GM19455 (cell line): ENCODE measurements around the gene SULT1E1.

ENCODE experiments used
- ATAC-seq: cut with Tn5 transposase; IDR thresholded peaks from one replicate; pipeline ENCODE4 v1.9.1; 2021; ENCODE audit not compliant: unreplicated experiment

Gene SULT1E1, protein sequence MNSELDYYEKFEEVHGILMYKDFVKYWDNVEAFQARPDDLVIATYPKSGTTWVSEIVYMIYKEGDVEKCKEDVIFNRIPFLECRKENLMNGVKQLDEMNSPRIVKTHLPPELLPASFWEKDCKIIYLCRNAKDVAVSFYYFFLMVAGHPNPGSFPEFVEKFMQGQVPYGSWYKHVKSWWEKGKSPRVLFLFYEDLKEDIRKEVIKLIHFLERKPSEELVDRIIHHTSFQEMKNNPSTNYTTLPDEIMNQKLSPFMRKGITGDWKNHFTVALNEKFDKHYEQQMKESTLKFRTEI

DNA sequence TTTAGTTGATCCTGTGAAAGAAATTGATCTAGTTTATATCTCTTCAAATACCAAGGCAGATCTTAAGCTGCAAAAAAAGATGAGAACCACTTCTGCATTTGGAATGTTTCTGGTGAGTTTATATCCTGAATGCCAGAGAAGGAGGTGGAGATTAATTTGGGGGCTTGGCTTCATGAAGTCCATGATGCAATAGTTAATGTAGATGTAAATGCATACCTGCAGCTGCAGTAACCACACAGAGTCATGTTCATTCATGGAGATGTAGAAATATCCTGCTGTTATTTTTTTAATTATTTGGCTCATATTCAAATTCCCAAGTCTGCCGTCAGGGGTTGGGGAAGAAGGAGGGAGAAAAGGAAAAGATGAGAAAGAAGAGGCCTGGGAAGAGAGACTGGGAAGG, at the start of gene SULT1E1:
SULT1E1 (minus strand) TSS at position 94 of the 400 bp plus-strand sequence. CDS start 2,501 bp downstream, outside the sequence.
- ATAC-seq: no peak

DNA sequence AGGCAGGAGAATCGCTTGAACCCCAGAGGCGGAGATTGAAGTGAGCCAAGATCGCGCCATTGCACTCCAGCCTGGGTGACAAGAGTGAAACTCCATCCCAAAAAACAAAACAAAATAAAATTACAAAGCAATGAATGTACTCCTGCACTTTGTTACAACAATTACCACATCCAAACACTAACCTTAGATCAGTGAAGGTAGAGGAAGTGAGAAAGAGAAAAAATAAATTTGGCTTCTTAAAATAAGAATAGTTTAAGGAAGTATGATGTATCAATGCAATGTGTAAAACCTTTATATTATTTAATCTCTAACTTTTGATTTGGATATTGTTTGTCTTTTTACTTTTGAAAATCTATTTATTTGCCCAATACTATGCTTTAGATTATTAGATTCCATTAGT, 49.2 kb upstream of the SULT1E1 start:
- ATAC-seq: no peak

DNA sequence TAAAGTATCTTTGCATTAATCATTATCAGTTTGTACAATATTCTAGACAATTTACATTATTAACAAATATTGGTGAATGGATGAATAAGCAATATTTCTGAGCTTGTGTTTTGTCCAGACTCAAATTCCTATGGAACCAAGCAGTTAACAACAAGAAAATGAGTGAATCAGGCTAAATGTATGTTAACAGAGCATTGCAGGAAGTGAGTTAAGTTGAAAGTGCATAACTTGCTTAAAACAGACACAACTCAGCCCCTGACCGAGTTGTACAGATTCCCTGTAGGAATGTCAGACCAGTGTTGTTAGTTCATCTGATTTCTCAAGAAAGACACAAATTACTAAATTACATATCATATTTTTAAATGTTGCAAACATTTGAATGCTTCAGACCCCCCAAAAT, 47.2 kb upstream of the SULT1E1 start:
- no peak for ATAC-seq

DNA sequence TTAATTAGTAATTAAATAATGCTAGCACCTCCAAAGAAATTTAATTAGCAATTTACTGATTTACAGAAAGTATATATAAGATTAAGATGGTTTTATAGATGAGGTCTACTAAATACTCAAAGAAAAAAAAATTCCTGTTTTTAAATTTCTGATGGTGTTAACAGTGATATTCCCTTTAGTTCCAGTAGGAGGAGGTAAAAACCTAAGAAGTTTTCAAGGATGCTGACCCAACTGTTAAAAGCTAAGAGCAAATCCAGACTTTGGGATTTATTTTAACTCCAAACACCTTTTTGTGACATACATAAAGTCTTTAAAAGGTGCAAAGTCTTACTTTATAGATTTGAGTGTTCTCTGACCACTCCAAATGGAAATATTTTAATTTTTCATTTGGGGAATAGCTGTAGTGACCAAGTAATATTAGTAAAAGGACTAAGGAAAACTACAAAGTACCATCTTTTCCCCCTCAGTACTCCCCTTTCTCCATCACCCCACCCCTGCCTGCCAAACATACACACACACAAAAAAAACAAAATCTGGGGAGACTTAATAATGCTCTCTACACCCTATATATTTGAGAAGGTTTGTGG, 36.7 kb upstream of the SULT1E1 start:
- no peak for ATAC-seq

DNA sequence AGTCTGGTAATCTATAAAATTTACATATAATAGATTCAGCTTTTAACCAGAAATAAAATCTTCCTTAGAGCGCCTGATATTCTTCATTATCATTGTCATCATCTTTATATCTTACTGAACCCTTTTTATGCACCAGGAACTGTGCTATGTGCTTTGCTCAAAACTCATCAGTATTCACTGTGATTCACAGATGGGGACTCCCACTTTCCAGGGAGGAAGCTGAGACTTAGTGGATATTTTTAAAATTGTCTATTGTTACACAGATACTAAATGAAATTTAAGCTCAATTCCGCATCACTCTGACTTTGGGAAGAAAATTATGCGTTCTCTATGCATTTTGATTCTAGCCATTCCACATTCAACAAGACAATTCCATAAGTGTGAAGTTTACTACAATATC, 34.8 kb upstream of the SULT1E1 start:
- no peak for ATAC-seq

DNA sequence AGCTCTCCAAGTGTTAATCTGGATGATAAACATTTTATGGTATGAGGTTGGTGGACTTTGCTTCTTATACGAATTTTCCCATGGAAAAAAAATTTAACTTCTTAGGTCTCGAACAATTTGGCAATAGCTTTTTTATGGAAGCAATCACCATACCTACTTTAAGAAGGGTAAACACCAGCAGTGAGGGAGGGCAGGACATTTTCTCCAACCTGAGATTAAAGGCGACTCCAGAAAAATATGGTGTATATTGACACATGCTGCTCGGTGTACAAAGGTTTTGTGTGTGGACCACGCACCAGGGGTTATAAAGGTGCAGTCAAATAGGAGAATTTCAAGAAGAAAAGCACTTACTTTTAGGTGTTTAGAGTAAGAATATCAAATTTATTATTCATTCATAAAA, 34.2 kb upstream of the SULT1E1 start:
- no peak for ATAC-seq

DNA sequence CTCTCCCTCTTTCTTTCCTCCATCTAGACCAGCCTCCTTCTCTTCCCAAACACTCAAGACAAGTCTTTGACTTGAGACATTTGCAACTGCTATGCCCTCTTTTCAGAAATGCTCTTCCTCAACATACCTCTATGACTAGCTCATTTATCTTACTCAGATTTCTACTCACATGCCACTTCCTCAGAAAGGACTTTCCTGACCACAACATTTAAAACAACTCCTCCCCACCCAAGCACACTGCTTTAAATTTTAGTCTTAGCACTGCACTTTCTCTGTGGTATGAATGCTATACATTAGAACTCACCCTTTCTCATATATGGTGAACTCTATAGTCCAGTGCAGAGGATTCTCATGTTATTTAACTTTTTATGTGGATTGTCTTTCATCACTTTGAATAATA, 28.4 kb upstream of the SULT1E1 start:
- no peak for ATAC-seq

DNA sequence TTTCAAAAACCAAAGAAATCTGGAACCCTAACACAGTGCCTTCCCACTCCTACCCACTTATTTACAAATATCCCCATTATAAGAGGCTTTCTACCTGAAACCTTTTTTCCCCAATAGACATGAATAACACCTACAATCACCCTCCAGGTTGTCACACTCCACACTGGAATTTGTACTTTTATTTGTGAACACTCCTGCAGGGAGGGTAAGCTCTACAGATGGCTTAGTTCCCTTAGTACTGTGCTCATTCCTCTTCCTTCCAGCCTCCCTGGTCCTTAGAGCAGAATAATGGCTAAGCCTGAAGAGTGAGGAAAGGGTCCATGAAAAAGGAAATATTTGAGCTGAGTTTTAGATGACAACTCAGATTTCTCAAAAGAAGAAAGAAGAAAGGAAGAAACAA, 22.2 kb upstream of the SULT1E1 start:
- no peak for ATAC-seq

DNA sequence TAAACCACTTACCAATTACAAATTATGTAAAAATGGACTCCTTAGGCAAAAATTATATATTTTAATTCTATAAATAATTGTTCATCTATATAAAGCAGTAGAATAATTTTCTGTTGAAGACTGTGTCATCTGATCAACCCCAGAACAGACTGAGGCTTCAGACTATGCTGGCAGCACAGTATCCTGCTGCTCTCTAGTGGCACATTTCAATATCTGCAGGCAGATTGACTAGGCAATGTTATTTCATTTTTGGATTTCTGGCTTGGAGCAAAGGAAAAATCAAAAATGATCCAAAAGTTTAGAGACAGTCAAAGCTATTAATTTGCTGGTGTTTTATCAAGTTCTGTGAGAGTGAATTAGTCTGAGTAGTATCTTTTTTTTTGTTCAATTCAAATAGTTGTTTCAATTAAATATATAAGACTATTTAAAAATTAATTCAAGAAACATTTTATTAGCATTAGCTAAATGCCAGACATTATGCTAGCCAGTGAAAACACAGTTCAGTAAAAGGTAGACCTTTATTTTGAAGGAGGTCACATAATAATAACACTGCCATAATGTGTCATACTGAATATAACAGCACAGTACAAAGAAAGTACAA, 21.3 kb upstream of the SULT1E1 start:
- ATAC-seq: peak; percentile 85

DNA sequence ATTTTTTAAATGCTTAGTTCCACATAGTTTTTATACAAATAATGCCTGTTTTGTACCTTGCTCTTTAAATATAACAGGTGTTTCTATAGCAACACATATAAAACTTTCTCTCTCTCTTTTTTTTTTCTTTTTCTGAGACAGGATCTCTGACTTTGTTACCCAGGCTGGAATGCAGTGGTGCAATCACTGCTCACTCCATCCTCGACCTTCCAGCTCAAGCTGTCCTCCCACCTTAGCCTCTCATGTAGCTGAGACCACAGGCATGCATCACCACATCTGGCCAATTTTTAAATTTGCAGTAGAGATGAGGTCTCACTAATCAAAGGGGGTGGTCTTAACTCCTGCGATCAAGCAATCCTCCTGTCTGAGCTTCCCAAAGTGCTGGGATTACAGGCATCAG, 18.3 kb upstream of the SULT1E1 start:
- no peak for ATAC-seq

DNA sequence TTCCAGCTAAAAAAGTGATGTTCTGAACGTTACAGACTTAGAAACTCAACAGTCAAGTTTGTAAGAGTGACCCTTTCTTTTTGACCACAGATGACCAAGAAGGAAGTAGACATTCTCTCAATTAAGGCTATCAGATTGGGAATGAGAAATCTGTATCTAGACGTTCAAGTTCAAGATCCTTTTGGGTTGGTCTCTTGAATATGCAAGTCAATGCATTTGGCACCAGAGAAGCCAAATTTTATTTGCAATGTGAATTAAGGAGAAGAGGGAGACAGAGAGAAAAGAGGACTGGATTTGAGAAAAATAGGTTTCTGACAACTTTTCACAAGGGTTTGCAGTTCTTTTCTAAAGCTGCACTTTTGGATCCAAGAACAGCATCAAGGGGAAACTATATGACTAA, 17.5 kb upstream of the SULT1E1 start:
- ATAC-seq: no peak

DNA sequence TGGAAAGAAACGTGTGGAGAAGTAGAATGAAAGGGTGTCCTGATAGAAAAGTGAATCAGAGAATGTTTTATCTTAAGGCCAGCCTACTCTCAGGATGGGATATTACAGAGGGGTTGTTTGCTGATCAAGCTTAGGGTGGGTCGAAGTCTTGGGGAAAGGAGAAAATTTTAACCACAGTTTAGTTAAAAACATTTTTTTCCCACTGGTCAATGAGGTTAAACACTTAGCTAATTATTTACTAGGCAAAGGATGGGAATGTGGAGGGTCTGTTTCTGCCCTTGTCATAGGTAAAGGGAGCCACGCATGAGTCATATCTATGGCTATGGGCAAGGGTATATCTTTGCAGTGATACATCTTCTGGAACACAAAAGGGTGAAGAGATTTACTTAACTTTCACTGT, 16.1 kb upstream of the SULT1E1 start:
- ATAC-seq: no peak

DNA sequence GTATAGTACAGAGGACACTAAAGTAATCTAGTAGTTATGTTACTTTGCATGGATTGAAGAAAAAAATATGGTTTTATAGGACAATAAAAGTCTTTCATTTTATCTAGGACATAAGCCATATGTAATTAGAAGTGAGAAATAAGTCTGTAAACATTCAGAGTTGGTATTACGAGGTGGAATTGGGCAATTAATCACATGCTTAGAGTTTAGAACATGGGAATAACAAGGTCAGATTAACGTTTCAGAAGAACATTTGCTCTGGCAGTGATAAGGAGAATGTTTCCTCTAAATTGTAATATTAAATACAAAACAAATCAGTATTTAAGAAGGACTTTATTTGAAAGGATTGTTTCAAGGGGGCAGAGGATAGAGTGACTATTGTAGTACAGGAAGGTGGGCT, 15.6 kb upstream of the SULT1E1 start:
- no peak for ATAC-seq

DNA sequence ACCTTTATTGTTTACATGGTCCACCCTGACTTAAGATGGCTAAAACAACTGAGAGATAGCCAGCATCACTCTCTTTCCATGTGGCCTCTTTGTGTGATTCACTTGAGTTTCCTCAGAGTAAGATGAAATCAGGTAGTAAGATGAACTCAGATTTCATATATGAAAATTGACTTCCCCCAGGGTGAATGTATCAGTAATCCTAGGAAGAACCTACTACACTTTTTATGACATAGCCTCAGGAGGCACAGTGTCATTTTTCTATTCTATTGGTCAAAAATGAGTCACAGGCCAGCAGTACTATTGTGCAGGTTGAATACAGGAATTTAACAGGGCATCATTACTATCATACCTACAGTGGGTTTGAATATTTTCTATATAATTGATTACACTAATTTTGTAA, 14.6 kb upstream of the SULT1E1 start:
- no peak for ATAC-seq

DNA sequence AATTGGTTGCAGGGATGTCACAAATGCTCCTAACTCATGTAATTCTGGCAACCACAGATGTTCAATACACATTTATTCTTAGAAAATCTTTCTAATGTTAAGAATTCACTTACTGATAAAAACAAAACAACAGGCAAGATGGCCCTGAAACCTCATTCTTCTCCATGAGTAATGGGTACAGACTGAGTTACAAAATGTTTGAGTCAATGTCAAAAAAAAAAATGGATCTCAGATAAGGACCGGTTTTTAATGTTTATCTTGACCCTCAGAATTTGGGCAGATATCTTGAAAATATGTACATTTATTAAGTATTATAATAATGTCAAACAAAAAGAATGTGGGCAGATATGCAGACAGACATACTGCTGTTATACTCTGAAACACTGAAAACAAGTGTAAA, 1.8 kb upstream of the SULT1E1 start:
- no peak for ATAC-seq

DNA sequence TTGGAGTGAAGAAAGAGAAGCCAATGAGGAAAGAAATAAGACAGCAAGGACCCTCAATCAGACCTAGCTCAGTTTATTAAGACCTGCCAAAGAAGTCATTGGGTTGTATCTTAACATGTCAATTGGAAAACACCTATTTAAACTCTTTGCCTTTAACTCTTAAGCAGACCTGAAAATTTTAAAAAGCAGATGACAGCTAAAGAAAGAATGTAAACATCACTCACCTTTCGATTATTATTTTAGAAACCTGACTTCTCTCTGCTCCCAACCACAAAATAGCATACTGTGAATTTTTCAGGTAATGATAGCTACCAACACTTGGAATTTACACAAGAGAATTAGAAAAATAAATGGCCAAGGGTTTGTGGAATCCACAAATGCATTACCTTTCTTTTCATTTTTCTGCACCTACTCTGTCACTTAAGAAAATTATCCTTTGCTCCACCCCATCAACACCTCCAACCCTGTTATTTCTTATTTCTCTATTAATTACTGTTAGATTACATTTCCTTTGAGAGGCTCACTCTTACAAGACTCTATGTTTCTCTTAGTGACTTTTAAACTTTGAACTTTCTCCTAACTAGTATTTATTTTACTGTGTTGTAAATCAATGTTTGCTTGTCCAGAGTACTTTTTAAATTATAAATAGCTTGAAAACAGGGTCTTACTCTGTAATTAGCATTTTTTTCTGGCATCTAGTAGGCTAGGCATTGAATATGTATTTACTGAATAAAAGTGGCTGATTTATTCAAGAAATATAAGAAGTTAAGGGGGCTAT, 765 bp upstream of the SULT1E1 start:
- ATAC-seq: no peak

DNA sequence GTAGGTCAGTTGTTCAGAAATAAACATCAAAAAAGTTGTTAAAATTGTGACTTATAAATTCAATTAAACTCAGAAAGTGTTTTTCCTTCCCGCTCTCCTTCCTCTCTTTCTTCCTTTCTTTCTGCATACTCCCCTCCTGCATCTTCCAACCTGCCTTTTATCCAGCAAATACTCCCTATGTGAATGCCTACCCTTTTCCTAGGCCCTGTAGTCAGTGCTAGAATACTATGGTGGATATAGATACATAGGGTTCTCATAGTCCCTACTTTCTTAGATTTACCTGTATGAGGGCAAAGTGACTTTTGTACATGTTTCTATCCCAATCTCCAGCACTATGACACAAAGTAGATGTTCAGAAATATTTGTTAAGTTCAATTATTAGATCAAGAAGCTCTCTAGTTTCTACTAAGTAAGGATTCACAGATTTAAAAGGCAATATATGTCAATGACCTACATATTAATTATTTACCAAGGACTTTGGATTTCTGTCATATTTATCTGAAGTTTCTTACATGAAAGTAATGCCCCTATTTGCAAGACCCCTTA, 732 bp downstream of the SULT1E1 start:
- no peak for ATAC-seq

DNA sequence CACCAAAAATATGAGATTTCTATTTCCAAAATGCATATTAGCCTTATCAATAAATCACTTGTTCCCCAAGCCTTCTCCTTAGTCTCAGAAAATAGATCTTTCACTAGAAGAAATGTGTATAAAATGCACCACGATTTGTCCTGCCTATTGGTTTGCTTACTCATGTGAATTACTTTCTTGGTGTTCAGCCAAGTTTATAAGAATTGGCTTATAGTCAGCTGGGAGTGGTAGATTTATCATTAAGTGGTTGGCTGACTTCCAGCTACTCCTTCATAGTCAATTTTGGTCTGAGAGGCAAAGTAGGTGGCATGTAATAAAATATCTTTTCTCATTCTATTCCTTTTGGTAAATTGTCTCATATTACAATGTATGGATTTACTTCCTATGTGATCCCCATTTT, 1.3 kb downstream of the SULT1E1 start:
- no peak for ATAC-seq

DNA sequence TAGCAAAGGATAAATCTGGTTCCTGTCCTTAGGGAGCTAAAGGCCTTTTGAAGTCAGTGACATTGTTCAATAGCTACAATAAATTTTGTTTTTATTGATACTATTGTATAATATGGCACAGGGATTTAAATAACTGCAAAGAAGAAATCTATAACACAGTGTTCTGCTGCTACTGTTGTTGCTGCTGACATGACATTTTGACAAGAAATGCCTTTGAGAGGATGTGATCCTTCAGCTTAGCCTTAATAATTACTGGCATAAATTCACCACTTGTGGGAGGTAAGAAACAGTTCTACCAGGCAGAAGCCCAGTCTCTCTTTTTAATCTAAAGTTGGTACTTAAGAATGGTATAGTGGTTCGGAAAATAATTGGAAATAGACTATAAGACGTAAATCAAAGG, 4.1 kb downstream of the SULT1E1 start:
- ATAC-seq: no peak

DNA sequence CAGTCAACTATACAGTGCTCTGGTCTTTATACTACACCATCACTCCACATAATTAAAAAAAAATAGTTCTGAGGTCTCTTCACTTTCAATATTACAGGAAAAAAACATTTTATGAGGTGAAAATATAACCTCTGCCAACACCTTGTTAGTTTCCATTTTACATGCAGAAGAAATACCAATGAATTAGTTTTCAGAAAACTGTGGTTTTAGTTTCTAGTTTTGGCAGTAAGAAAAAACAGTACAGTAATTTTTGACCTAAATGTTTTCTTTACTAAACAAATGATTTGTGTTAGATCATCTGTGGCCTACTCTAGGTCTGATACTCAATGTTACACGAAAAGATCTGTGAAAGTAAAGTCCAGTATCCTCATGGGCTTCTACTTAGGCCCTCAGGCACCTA, 10.0 kb downstream of the SULT1E1 start:
- ATAC-seq: peak; percentile 90

DNA sequence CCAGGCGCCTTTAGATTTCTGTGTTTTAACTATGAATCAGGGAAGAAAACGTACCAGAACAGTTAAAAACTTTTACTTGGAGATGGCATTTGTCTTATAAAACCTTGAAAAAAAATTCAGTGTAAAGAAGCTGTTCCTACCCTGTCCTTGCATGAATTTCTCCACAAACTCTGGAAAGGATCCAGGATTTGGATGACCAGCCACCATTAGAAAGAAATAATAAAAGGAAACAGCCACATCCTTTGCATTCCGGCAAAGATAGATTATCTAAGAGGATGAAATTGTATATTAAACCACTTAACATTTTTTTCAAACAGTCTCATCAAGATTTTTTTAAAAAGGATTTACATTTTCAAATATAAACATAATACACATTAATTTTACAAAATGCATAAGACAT, 10.6 kb downstream of the SULT1E1 start:
- ATAC-seq: no peak

DNA sequence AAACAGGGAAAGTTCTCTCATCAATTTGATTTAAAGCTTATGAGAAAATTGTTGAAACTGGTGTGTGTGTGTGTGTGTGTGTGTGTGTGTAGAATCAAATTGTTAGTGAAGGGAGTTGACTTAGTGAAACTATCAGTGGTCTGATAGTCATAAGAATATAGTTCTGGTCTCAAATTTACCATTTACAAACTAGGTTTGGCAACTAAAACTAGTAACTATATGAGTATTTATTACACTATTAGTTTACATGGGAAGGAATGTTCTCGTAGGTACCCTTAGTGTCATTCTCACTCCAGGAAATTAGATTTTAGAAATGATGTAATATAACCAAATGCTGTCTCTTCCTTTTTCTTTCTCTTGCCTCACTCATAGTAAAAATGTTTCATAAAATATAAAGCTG, 11.9 kb downstream of the SULT1E1 start:
- ATAC-seq: no peak
